ENCODE measurements around the gene AP3S1.
A peak's percentile ranks its signal among the peaks of the same experiment; 100 is the strongest.

The AP3S1 gene

DNA sequence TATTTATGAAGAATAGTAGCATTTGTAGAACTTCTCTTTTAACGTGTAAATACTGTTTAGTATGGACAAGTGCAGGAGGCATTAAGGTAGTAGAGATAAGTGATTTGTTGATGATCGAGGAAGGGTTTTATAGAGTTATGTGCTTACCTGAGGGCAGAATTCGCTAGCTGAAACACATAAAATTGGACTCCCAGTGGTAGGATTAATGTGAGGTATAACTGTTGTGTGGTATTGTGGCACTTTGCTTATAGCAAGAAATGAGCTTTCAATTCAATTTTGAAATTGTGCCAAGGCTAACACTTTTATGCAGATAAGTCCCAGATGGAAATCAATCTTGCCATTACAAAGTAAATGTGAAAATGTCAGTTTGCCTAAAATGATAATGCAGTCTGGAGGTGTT is 1.2 kb downstream of the AP3S1 start:
- no peaks in the 10 kb centered on the region for H3K27me3 Mint-ChIP-seq
- H3K27ac Mint-ChIP-seq: peak overlapping the region; percentile 19
- H3K9me3 Mint-ChIP-seq: no peaks in the 10 kb centered on the region
- peaks cover 5% of the 10 kb centered on the region for H3K36me3 Mint-ChIP-seq (ENCODE audit: low read depth)
- H3K4me3 Mint-ChIP-seq: peak overlapping the region; percentile 95
- H3K4me1 Mint-ChIP-seq (ENCODE audit: low read depth): peaks cover 59% of the 10 kb centered on the region

DNA sequence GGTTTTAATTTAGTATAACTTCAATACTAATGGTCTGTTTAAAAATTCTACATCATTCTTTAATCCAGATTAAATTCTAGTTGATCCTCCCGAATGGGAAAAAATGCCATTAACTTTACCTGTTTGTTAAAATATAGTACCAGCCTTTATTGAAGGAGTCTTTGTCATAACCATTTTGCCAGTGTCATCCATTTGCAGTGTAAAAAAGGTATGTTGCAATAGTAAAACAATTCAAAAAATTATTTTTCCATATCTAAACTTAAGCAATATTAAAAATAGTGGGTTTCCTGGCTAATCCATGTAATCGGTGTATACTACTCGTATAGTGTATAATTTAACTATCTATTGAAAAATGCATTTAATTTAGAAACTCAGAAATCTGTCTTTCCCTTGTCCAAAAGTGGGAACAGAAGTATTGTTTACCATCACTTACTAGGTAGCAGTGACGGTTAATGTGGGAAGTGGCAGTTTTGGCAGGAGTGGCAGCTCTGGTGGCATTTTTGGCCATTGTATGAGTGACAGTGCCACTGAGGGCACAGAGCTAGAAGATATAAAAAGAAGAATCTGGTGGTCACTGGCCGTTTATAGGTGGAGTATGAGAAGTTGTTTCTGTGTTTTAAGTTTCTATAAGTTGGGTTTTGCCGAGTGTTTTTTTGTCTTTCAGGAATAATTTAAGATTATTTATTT is 1.9 kb downstream of the AP3S1 start:
- H3K27me3 Mint-ChIP-seq: no peaks in the 10 kb centered on the region
- H3K4me1 Mint-ChIP-seq (ENCODE audit: low read depth): peaks cover 54% of the 10 kb centered on the region
- H3K4me3 Mint-ChIP-seq: peak overlapping the region; percentile 95
- no peaks in the 10 kb centered on the region for H3K9me3 Mint-ChIP-seq
- H3K27ac Mint-ChIP-seq: no peak overlapping the region
- peaks cover 3% of the 10 kb centered on the region for H3K36me3 Mint-ChIP-seq (ENCODE audit: low read depth)

DNA sequence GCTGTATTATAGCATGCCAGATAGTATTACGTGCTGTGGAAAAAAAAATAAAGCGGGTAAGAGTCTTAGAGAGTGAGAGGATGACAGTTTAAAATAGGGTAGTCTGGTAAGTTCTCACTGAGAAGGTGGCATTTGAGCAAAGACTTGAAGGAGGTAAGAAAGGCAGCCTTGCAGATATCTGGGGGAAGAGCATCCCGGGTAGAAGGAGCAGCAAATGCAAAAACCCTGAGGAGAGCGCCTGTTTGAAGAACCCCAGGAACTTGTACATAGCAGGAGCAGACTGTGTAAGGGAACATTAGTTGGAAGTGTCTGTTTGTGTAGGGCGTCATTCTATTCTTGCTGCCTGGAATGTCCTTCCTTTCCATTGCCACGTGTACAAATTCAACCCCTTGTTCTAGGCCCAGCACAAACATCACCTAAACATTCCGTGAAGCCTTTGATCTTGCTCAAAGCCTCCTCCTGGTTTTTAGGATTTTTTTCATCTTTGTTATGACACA is 2.6 kb downstream of the AP3S1 start:
- Mint-ChIP-seq H3K36me3 (ENCODE audit: low read depth) (peaks cover 3% of the 10 kb centered on the region), H3K27ac (no peak overlapping the region), H3K4me1 (ENCODE audit: low read depth) (peaks cover 52% of the 10 kb centered on the region), H3K9me3 (no peaks in the 10 kb centered on the region), H3K4me3 (no peak overlapping the region), H3K27me3 (no peaks in the 10 kb centered on the region)

DNA sequence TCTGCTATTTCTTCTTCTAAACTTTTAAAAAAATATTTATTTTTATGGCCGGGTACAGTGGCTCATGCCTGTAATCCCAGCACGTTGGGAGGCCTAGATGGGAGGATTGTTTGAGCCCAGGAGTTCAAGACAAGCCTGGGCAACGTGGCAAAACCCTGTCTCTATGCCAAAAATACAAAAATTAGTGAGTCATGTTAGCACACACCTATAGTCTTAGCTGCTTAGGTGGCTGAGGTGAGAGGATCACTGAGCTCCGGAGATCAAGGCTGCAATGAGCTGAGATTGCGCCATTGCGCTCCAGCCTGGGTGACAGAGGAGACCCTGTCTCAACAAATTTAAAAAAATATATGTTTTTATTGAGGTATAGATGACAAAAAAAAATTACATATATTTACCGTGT is 5.6 kb downstream of the AP3S1 start:
- peaks cover 56% of the 10 kb centered on the region for H3K4me1 Mint-ChIP-seq (ENCODE audit: low read depth)
- H3K4me3 Mint-ChIP-seq: no peak overlapping the region
- H3K27ac Mint-ChIP-seq: no peak overlapping the region
- H3K36me3 Mint-ChIP-seq (ENCODE audit: low read depth): no peaks in the 10 kb centered on the region
- no peaks in the 10 kb centered on the region for H3K27me3 Mint-ChIP-seq
- no peaks in the 10 kb centered on the region for H3K9me3 Mint-ChIP-seq

DNA sequence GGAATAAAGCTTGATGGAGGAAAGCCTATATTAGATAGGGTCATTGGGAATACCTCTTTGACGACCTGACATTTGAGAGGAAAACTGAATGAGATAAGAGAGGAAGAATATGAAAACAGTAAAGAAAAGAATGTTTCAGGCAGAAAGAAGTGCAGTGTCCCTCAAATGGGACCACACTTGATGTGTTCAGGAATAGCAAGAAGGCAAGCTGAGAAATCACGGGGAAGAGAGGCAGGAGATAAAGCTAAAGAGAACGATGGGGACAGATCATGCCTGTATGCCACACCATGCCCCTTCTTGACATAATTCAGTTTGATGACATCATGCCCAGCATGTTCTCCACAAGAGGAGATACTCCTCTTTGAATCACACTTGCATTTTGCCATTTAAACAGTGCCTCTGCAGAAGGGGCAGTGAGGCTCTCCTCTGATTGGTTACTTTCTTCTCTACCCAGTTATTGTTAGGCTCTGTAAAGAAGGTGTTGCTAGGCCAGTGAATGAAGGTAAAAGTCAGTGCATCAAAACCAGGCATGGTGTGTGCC is 7.6 kb downstream of the AP3S1 start:
- H3K27ac Mint-ChIP-seq: no peak overlapping the region
- no peak overlapping the region for H3K4me3 Mint-ChIP-seq
- H3K9me3 Mint-ChIP-seq: peaks cover 10% of the 10 kb centered on the region
- no peaks in the 10 kb centered on the region for H3K27me3 Mint-ChIP-seq
- H3K36me3 Mint-ChIP-seq (ENCODE audit: low read depth): peaks cover 13% of the 10 kb centered on the region
- H3K4me1 Mint-ChIP-seq (ENCODE audit: low read depth): peaks cover 51% of the 10 kb centered on the region

DNA sequence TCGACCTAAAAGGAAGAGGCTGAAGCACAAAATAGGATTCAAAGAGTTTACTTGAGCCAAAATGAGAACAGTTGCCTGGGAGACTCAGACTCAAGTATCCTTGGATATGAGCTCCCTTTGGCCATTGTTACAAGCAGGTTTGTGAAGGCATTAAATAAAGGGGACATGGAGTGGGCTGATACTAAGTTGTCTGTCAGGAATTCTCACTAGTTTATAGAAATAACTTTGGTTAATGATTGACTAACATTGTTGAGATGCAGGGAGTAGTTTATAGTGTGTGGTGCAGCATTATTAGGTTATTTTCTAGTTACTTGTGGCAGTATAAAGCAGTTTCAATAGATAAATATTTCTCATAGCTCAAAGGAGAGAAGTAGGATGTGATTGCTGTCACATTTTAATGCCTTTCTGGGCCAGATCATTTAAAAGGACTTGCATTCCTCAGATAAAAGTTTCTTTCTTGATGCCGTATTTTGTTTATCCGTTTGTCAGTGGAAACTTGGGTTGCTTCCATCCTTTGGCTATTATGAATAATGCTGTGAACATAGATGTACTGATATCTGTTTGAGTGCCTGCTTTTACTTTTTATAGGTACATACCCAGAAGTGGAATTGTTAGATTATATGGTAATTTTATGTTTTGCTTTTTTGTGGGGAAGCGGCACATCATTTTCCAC is 9.1 kb downstream of the AP3S1 start:
- Mint-ChIP-seq H3K4me3 (no peak overlapping the region), H3K36me3 (ENCODE audit: low read depth) (peaks cover 13% of the 10 kb centered on the region), H3K4me1 (ENCODE audit: low read depth) (peaks cover 41% of the 10 kb centered on the region), H3K27ac (no peak overlapping the region), H3K9me3 (peaks cover 10% of the 10 kb centered on the region), H3K27me3 (no peaks in the 10 kb centered on the region)

DNA sequence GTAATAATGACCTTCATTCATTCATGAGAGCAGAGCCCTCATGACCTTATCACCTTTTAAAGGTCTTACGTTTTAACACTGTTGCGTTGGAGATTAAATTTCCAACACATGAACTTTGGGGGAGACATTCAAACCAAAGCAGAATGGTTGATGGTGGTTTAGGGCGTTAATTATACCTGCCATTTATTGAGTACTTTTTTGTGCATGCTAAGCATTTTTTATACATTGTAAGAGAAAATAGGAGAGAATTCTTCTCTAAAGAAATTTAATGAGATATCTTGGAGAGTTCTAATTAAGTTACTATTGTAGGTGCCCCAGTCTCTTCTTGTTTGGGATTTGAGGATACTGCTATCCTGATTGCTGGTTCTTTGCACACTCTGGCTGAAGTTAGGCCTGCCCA is 12.4 kb downstream of the AP3S1 start:
- no peak overlapping the region for H3K27ac Mint-ChIP-seq
- H3K4me3 Mint-ChIP-seq: no peak overlapping the region
- H3K36me3 Mint-ChIP-seq (ENCODE audit: low read depth): peaks cover 13% of the 10 kb centered on the region
- H3K9me3 Mint-ChIP-seq: peaks cover 10% of the 10 kb centered on the region
- H3K4me1 Mint-ChIP-seq (ENCODE audit: low read depth): peaks cover 58% of the 10 kb centered on the region
- no peaks in the 10 kb centered on the region for H3K27me3 Mint-ChIP-seq

DNA sequence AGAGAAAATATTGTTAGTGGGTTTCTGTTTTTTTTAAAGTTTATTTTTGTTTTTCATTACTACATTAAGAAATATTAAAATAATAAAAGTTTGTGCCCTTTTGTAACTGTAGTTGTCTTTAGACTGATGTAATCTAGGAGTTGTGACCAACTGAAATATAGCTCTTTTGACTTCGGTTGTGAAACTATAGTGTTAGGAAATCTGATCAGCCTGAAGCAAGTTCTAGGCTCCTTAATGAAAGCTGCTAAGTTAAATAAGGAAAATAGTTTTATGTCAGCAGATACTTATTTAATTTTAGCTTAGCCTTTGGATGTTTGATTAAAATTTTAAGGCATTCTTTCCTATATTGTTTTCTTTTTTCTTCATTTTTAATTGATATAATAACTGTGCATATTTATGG is 14.2 kb downstream of the AP3S1 start:
- Mint-ChIP-seq H3K27ac (no peak overlapping the region), H3K36me3 (ENCODE audit: low read depth) (peaks cover 14% of the 10 kb centered on the region), H3K9me3 (peaks cover 10% of the 10 kb centered on the region), H3K4me1 (ENCODE audit: low read depth) (peaks cover 47% of the 10 kb centered on the region), H3K27me3 (no peaks in the 10 kb centered on the region), H3K4me3 (no peak overlapping the region)

DNA sequence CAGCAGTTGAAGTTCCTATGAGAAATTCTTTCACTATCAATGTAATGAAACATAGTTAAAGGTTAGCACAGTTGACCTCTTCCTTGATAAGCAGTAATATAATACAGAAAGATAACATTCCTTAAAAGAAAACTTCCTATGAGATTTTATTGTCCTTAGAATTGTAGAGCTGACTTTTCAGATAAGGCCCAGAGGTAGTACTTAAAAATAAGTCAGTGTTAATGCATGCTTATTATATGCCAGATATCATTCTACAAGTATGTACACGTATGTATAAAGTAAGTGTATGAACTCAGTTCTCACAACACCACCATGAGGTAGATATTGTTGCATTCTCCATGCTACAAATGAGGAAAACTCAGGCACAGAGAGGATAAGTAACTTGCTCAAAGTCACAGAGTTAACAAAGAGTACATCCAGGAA is 15.3 kb downstream of the AP3S1 start:
- Mint-ChIP-seq H3K4me1 (ENCODE audit: low read depth) (peaks cover 39% of the 10 kb centered on the region), H3K27me3 (no peaks in the 10 kb centered on the region), H3K4me3 (no peak overlapping the region), H3K27ac (no peak overlapping the region), H3K36me3 (ENCODE audit: low read depth) (peaks cover 17% of the 10 kb centered on the region), H3K9me3 (peaks cover 10% of the 10 kb centered on the region)

DNA sequence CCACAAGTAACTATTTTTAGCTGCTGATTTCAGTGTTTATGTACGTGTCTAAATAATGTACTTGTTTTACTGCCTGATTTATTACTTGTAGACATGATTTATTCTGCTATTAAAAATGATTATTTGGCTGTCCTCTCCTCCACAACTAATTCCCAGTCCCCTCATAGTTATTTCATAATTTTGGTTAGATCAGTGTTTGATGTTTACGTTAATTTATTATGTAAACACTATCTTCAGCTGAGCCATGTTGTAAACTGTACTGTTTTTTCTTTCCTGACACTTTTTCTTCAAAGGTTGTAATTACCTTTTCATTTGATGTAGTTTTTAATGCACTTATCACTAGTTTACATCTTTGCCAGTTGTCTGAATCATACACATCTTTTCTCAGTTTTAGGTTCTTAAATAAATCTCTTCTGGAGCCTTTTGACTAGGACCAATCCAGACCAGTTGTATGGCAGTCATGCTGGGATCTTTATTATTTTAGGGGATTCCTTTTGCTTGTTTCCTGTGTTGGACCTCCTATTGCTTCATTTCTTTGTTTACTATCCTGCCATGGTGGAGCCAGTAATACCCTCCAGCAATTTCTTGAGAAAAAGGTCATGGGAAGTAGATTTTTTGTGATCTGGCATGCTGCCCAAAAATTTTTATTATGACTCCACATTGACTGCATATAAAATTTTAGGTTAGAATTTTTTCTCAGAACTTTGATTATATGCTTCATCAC is 16.1 kb downstream of the AP3S1 start:
- Mint-ChIP-seq H3K4me3 (no peak overlapping the region), H3K27ac (no peak overlapping the region), H3K4me1 (ENCODE audit: low read depth) (peaks cover 37% of the 10 kb centered on the region), H3K9me3 (peaks cover 13% of the 10 kb centered on the region), H3K36me3 (ENCODE audit: low read depth) (peaks cover 17% of the 10 kb centered on the region), H3K27me3 (no peaks in the 10 kb centered on the region)

DNA sequence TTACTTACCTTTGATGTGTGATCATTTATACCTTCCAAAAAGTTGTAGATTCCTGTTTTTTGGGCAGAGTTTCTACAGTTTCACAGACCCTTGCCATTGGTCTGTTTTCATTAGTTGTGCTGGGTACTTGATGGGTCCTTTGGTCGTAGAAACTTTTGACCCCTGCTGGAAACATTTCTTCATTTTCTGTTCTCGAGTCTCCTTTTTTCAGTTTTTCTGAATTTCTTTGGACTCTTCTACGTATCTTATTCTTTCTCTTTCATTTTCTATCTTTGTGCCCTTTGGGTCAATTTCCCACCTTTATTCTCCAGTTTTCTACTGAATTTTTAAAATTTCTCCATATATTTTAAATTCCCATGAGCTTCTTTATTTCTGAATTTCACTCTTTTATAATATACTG is 16.7 kb downstream of the AP3S1 start:
- H3K9me3 Mint-ChIP-seq: peaks cover 10% of the 10 kb centered on the region
- H3K36me3 Mint-ChIP-seq (ENCODE audit: low read depth): peaks cover 12% of the 10 kb centered on the region
- H3K4me1 Mint-ChIP-seq (ENCODE audit: low read depth): peaks cover 32% of the 10 kb centered on the region
- H3K4me3 Mint-ChIP-seq: no peak overlapping the region
- no peak overlapping the region for H3K27ac Mint-ChIP-seq
- no peaks in the 10 kb centered on the region for H3K27me3 Mint-ChIP-seq

DNA sequence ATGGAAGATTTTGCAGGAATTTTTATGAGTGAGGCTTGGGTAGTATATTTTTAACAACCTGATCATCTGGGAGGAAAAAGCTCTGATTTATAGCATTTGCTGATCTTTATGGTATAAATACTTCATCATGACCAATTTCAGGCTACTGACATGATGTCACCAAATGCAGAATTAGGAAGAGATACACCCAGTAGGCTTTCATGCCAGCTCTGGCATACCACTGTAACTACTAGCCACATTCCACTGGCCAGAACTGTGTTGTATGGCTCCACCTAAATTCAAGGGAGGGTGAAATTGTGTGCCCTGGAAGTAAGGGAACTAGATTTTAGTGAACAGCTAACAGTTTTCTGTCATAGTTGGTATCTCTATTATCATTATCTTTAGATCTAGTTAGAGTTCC is 17.6 kb downstream of the AP3S1 start:
- Mint-ChIP-seq H3K9me3 (peaks cover 3% of the 10 kb centered on the region), H3K36me3 (ENCODE audit: low read depth) (peaks cover 4% of the 10 kb centered on the region), H3K4me1 (ENCODE audit: low read depth) (peaks cover 26% of the 10 kb centered on the region), H3K27ac (no peak overlapping the region), H3K4me3 (no peak overlapping the region), H3K27me3 (no peaks in the 10 kb centered on the region)

DNA sequence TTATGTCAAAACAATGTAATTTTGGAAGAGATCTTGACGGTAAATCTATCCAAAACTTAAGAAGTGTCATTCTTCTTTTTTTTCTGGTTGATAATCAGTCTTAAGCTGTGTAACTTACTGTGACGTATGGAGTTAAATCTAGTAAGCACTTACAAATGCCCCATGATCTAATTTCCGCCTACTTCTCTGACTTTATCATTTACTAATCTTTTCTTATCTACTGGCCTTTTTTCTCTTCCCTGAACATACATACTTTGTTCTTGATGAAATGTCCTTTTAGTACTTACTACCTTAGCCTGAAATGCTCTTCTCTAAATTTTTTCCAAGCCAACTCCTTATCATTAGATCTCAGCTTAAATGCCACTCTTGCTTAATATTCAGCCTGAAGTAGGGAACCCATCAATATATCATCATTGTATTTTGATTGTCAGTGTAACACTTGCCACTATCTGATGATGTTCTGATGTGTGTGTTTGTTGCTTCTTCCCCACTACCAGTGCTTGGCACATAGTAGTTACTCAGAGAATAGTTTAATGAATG is 27.6 kb downstream of the AP3S1 start:
- H3K9me3 Mint-ChIP-seq: no peaks in the 10 kb centered on the region
- H3K4me1 Mint-ChIP-seq (ENCODE audit: low read depth): peaks cover 15% of the 10 kb centered on the region
- no peak overlapping the region for H3K27ac Mint-ChIP-seq
- no peaks in the 10 kb centered on the region for H3K27me3 Mint-ChIP-seq
- H3K36me3 Mint-ChIP-seq (ENCODE audit: low read depth): peaks cover 25% of the 10 kb centered on the region
- H3K4me3 Mint-ChIP-seq: no peak overlapping the region

DNA sequence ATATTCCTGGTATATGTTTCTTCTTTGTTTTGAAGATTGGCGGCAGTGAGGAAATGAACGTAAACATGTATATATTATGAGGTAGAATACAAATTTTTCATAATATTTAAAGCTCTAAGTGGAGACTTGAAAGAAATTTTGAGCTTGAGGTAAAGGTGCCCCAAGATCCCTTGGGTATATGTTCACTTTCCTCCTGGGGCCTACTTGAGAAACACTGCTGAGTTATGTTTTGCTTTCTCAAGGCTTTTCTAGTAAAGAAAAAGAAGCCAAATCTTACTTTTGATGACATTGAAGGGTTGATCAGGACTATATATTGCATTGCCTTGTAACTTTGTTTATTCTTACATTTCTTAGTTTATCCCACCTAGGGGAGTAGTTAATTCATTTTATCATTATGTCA is 30.7 kb downstream of the AP3S1 start:
- Mint-ChIP-seq H3K36me3 (ENCODE audit: low read depth) (peaks cover 47% of the 10 kb centered on the region), H3K9me3 (peaks cover 3% of the 10 kb centered on the region), H3K4me3 (no peak overlapping the region), H3K27ac (no peak overlapping the region), H3K27me3 (no peaks in the 10 kb centered on the region), H3K4me1 (ENCODE audit: low read depth) (peaks cover 10% of the 10 kb centered on the region)

DNA sequence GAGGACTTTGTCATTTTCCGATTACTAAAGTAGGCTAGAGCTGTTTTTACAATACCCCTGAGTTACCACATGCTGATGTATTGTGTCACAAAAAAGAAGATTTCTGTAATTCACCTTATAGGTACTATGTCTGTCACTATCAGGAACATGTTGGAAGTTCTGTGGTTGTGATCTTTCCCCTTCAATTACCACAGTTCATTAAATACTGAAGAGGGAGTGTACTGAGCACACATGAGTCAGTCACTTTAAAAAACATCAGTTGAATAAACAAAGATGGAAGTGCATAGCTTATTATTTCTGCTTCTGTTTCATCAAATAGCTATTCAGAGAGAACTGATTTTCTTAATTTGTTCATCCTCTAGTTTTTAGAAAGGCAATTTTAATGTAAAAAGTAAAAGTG is 31.7 kb downstream of the AP3S1 start:
- Mint-ChIP-seq H3K36me3 (ENCODE audit: low read depth) (peaks cover 56% of the 10 kb centered on the region), H3K9me3 (peaks cover 3% of the 10 kb centered on the region), H3K27me3 (no peaks in the 10 kb centered on the region), H3K4me1 (ENCODE audit: low read depth) (peaks cover 6% of the 10 kb centered on the region), H3K27ac (no peak overlapping the region), H3K4me3 (no peak overlapping the region)

All from stimulated activated naive CD8-positive, alpha-beta T cell treated with anti-CD3 and anti-CD28 coated beads, Interleukin-15, Interleukin-2, amounts not matched to agents 100 ng/mL and 50 ng/mL, for 24 hours (primary cell).